ENCODE data around the gene WDR1.

The WDR1 gene

GRCh38 chr4:10140866-10141759 is 24.5 kb upstream of the WDR1 start:
- no peak for TF ChIP-seq CTCF (IDR thresholded peaks at IDR 0.05; ENCODE audit: insufficient read depth, low read length, missing control alignments)
- no peak for DNase-seq (ENCODE audit: low read depth, low spot score)
- ChIA-PET CTCF (interaction anchor here (0.6 to 0.8 kb wide), 3 partner anchors 17 to 24 kb away, joined by 3 read pairs; no protein-coding TSS in a partner anchor), POLR2A (no interaction called here)
- H3K4me3 ChIP-seq (ENCODE audit: low read depth, low read length) = no peak overlapping the region

- ChIA-PET POLR2A (no interaction called here), CTCF (no interaction called here)
- TF ChIP-seq CTCF (IDR thresholded peaks at IDR 0.05; ENCODE audit: insufficient read depth, low read length, missing control alignments) = no peak
- no peak for DNase-seq (ENCODE audit: low read depth, low spot score)
- H3K4me3 ChIP-seq (ENCODE audit: low read depth, low read length) = no peak overlapping the region
Observed at GRCh38 chr4:10139518-10139917, 22.9 kb upstream of the WDR1 start.

GRCh38 chr4:10135260-10135659 is 18.7 kb upstream of the WDR1 start:
- ChIA-PET POLR2A (no interaction called here), CTCF (interaction anchor here (1.2 kb wide), 1 partner anchor 21 kb away, joined by 4 read pairs; no protein-coding TSS in a partner anchor)
- no peak for TF ChIP-seq CTCF (IDR thresholded peaks at IDR 0.05; ENCODE audit: insufficient read depth, low read length, missing control alignments)
- no peak overlapping the region for H3K4me3 ChIP-seq (ENCODE audit: low read depth, low read length)
- DNase-seq (ENCODE audit: low read depth, low spot score) = no peak

GRCh38 chr4:10134141-10134540 is 17.5 kb upstream of the WDR1 start:
- no peak for TF ChIP-seq CTCF (IDR thresholded peaks at IDR 0.05; ENCODE audit: insufficient read depth, low read length, missing control alignments)

GRCh38 chr4:10131202-10131601 is 14.6 kb upstream of the WDR1 start:
- POLR2A ChIA-PET = no interaction called here
- TF ChIP-seq CTCF (IDR thresholded peaks at IDR 0.05; ENCODE audit: insufficient read depth, low read length, missing control alignments) = no peak
- no peak overlapping the region for H3K4me3 ChIP-seq (ENCODE audit: low read depth, low read length)
- DNase-seq (ENCODE audit: low read depth, low spot score) = no peak
- CTCF ChIA-PET = no interaction called here

More at GRCh38 chr4:10134141-10134540, 17.5 kb upstream of the WDR1 start:
- no peak for DNase-seq (ENCODE audit: low read depth, low spot score)
- ChIA-PET POLR2A (no interaction called here), CTCF (interaction anchor here (1.5 kb wide), 1 partner anchor 404 kb away, joined by 3 read pairs; no protein-coding TSS in a partner anchor)
- no peak overlapping the region for H3K4me3 ChIP-seq (ENCODE audit: low read depth, low read length)

- ChIA-PET POLR2A (interaction anchor here (1.3 kb wide), 1 partner anchor 13 kb away, joined by 4 read pairs; no protein-coding TSS in a partner anchor), CTCF (no interaction called here)
- DNase-seq (ENCODE audit: low read depth, low spot score) = no peak
- no peak for TF ChIP-seq CTCF (IDR thresholded peaks at IDR 0.05; ENCODE audit: insufficient read depth, low read length, missing control alignments)
- H3K4me3 ChIP-seq (ENCODE audit: low read depth, low read length) = no peak overlapping the region
Observed at GRCh38 chr4:10130178-10130888, 13.7 kb upstream of the WDR1 start.
